Heart left ventricle (tissue), 16 donors: ENCODE data around the gene FGD4. TPM values are rescaled to one million over a fixed set of nuclear protein-coding genes. Genes with fewer than 3 reads are reported as not detected.

Source experiments
- ATAC-seq, 4 donors: fragments of 200-7000 bp; cut with Tn5 transposase; one replicate each; pipeline ENCODE4 v1.9.1; 2020 to 2022; ENCODE audit warnings: moderate library complexity in 4 of 4, mild to moderate bottlenecking in 3 of 4, moderate number of reproducible peaks in 1 of 4
- DNase-seq, 5 donors: peaks; one replicate each; pipeline ENCODE4 v3.0.0-alpha.2; 2020
- H3K27ac ChIP-seq, 12 donors: fragments of 200-600 bp; sonication (generic) in 4 of 12; one replicate each; pipeline versions ENCODE4 v1.5.0 to v1.8.0; 2016 to 2022; ENCODE audit warnings: mild to moderate bottlenecking in 2 of 12
- H3K27me3 ChIP-seq, 9 donors: fragments of 200-600 bp; sonication (generic) in 2 of 9; one replicate each; pipeline versions ENCODE4 v1.5.1 to v1.8.0; 2016 to 2022; ENCODE audit warnings: mild to moderate bottlenecking in 3 of 9
- H3K36me3 ChIP-seq, 9 donors: fragments of 200-600 bp; sonication (generic) in 2 of 9; one replicate each; pipeline versions ENCODE4 v1.5.0 to v1.8.0; 2018 to 2022; ENCODE audit warnings: mild to moderate bottlenecking in 2 of 9
- H3K4me1 ChIP-seq, 12 donors: fragments of 200-600 bp; sonication (generic) in 4 of 12; one replicate each; pipeline versions ENCODE4 v1.5.0 to v1.8.0; 2016 to 2022; ENCODE audit warnings: mild to moderate bottlenecking in 3 of 12
- H3K4me3 ChIP-seq, 12 donors: fragments of 200-600 bp; sonication (generic) in 4 of 12; one replicate each; pipeline versions ENCODE4 v1.5.0 to v1.8.0; 2017 to 2022; ENCODE audit warnings: mild to moderate bottlenecking in 9 of 12, moderate library complexity in 4 of 12
- H3K9me3 ChIP-seq, 12 donors: fragments of 200-600 bp; sonication (generic) in 4 of 12; one replicate each; pipeline versions ENCODE4 v1.5.0 to v1.8.0; 2016 to 2022; ENCODE audit warnings: mild to moderate bottlenecking in 1 of 12
- POLR2A ChIP-seq, 2 donors: fragments of 450-650 bp; IDR thresholded peaks; one replicate each; pipeline ENCODE4 v1.6.1; 2017; ENCODE audit warnings: antibody characterized with exemption in 2 of 2, mild to moderate bottlenecking in 2 of 2, moderate library complexity in 2 of 2
- WGBS, 4 donors: extraction: QIAGEN DNeasy Blood & Tissue Kit in 2 of 4; methylation state at CpG; one replicate each; pipeline versions ENCODE4 v1.1.5 to v1.1.7; 2013 to 2018; 5-methylcytosine and 5-hydroxymethylcytosine counted together
- intact Hi-C, 10 donors: fragments of 100-400 bp; cut with DNase I; formaldehyde crosslinking; loops; one replicate each; pipeline versions ENCODE4 v1.11.1 to v1.14.2; 2022
- polyA plus RNA-seq, 2 donors: library from polyadenylated mRNA; stranded (reverse); fragments of 200-250 nt; gene quantifications; one replicate each; pipeline ENCODE4 v1.2.3, GENCODE V29; 2013
- total RNA-seq, 9 donors: library from RNA; depleted of rRNA in 2 of 9; stranded (reverse); fragments of >200 nt in 2 of 9; fragmentation: NEBNext Ultra II Directional in 3 of 9; extraction: Animal tissue kit (Norgen Biotek cat#: 25700) in 3 of 9; gene quantifications; one replicate each; pipeline versions ENCODE4 v1.1.0 to v1.2.4, GENCODE V29; 2016 to 2023
- TF ChIP-seq, protein P1 (sequence below), 12 donors: fragments of 200-600 bp; sonication (generic) in 4 of 12; IDR thresholded peaks; one replicate each; pipeline versions ENCODE4 v1.5.0 to v1.8.0; 2018 to 2022; ENCODE audit warnings: antibody characterized with exemption in 12 of 12, mild to moderate bottlenecking in 5 of 12
- donor health status: ischemic (EF 13 %, LVEDD 7.1; RV severe dilation, severe dysfunction).
- donor health status: healthy with polysubstance abuse.
- donor health status: DM: no; HTN: yes; CAD: no.
- donor health status: DM: no; HTN: no; CAD: no.
- donor health status: ischemic (EF 25% LVEDD 6.9; RV normal size, moderate dysfunction).
- donor health status: ischemic (EF 25% LVEDD 5.7; RV mildly dilated, moderate dysfunction).
- donor health status: healthy.
- donor health status: DM: yes; HTN: yes; CAD: no.
- donor health status: ischemic (EF 35%, LVEDD 5.7; RV mildly dilated, moderate dysfunction).
- donor health status: nonischemic (EF 11% LVEDD 7.7; RV severe dilation, severe dysfunction).
- donor health status: DM: yes; HTN: yes; CAD: no.
- donor health status: PGD.
- donor health status: ischemic (EF 29% LVEDD 5.4; RV normal size, mild dysfunction).
- donor health status: nonischemic (EF 23%, LVEDD 6.1; RV moderate dilation, normal function).

The FGD4 gene
- total and polyA plus RNA-seq, 11 donors: 4.5 to 36.8 (median 28.2) TPM

DNA sequence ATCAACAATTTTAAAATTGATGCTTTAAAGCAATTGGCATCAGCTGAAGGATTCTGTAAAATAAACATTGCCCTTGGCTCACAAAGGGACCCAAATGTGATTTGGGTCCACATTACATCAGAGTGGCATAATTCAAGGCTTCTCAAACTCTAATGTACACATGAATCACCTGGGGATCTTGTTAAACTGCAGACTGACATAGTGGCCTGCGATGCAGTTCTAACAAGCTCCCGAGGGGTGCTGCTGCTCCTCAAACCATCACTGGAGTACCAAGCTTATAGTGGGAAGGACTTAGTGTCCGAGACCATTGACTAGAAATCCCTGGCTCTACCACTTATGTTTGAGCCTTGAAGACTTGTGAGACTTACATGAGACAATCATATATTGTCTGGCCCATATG lies 247.9 kb downstream of the FGD4 start:
- no peak for TF ChIP-seq POLR2A (IDR thresholded peaks at IDR 0.05)
- Histone ChIP-seq H3K27me3 (no peaks in the 10 kb centered on the region), H3K4me3 (no peak overlapping the region), H3K4me1 (peaks cover 0 to 13% (median 0%) of the 10 kb centered on the region in 12 donors), H3K27ac (no peak overlapping the region), H3K9me3 (no peaks in the 10 kb centered on the region), H3K36me3 (peaks cover 0 to 41% (median 32%) of the 10 kb centered on the region in 9 donors)
- WGBS, 4 donors: 60 to 83% (median 81%) methylated on average over 3 of the region's 3 CpGs
- DNase-seq: no peak
- no peak for ATAC-seq
- intact Hi-C loops: loop anchor here in 1 of 10 donors (10.0 kb wide), 1 partner anchor 62 kb away; no protein-coding TSS in a partner anchor

DNA sequence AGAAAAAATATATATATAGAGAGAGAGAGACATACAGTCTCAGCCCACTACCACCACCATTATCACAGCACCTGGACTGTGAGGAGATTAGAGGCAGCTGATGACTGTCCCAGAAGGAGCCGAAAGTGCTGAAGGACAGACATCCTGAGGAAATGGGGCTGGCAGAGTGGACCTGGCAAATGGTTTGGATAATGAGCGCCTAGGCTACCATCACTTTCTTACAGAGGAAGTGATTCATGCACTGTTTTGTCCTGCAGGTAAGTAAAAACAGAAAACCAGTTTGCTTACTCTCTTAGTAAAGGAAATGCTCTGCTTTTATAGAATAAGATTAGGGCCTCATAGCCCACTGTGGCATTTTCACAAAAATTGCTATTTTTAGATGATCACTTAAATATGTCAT lies 251.2 kb downstream of the FGD4 start:
- TF ChIP-seq, protein P1, sequence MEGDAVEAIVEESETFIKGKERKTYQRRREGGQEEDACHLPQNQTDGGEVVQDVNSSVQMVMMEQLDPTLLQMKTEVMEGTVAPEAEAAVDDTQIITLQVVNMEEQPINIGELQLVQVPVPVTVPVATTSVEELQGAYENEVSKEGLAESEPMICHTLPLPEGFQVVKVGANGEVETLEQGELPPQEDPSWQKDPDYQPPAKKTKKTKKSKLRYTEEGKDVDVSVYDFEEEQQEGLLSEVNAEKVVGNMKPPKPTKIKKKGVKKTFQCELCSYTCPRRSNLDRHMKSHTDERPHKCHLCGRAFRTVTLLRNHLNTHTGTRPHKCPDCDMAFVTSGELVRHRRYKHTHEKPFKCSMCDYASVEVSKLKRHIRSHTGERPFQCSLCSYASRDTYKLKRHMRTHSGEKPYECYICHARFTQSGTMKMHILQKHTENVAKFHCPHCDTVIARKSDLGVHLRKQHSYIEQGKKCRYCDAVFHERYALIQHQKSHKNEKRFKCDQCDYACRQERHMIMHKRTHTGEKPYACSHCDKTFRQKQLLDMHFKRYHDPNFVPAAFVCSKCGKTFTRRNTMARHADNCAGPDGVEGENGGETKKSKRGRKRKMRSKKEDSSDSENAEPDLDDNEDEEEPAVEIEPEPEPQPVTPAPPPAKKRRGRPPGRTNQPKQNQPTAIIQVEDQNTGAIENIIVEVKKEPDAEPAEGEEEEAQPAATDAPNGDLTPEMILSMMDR (IDR thresholded peaks at IDR 0.05): no peak
- TF ChIP-seq POLR2A (IDR thresholded peaks at IDR 0.05): no peak
- Histone ChIP-seq H3K9me3 (no peaks in the 10 kb centered on the region), H3K4me1 (peaks cover 0 to 13% (median 0%) of the 10 kb centered on the region in 12 donors), H3K27me3 (no peaks in the 10 kb centered on the region), H3K36me3 (peaks cover 0 to 10% (median 7%) of the 10 kb centered on the region in 9 donors), H3K4me3 (no peak overlapping the region), H3K27ac (no peak overlapping the region)
- DNase-seq (no peak), ATAC-seq (no peak)
- intact Hi-C loops: loop anchor here in 1 of 10 donors (10.0 kb wide), 1 partner anchor 116 kb away; no protein-coding TSS in a partner anchor
- WGBS, 4 donors: 30 to 50% (median 43%) methylated on average over 2 of the region's 2 CpGs

DNA sequence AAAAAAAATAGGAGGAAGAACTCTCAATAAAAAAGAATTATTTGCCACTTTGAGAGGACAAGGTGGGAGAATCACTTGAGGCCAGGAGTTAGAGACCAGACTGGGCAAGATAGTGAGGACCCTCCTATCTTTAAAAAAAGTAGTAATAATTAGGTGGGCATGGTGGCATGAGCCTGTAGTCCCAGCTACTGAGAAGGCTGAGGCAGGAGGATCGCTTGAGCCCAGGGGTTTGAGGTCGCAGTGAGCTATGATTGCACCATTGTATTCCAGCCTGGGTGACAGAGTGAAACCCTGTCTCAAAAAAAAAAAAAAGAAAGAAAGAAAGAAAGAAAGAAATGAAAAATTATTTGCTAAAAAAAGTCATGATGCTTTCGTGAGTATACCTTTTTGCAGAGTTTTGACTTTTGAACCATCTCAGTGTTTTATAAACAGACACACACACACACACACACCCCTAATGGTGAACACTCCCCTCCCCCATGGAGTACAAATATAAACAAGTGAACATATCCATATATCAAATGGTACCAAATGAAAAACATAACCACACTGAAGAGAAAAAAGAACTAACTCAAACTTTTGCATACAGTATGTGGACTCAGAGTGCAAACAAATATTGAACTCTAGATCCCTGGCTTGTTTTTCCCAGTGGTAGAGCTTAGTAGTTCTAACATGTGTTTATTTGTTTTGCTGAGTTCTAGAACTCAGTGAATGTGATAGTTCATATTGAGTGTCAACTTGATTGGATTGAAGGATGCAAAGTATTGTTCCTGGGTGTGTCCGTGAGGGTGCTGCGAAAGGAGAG lies 252.0 kb downstream of the FGD4 start:
- ATAC-seq (no peak), DNase-seq (no peak)
- WGBS, 4 donors: 92 to 96% (median 94%) methylated on average over 5 of the region's 5 CpGs
- Histone ChIP-seq H3K4me3 (no peak overlapping the region), H3K4me1 (peaks cover 0 to 13% (median 0%) of the 10 kb centered on the region in 12 donors), H3K27me3 (no peaks in the 10 kb centered on the region), H3K27ac (no peak overlapping the region), H3K36me3 (peaks cover 0 to 3% (median under 1%) of the 10 kb centered on the region in 9 donors), H3K9me3 (no peaks in the 10 kb centered on the region)
- intact Hi-C loops: loop anchor here in 1 of 10 donors (10.0 kb wide), 1 partner anchor 117 kb away; no protein-coding TSS in a partner anchor
- no peak for TF ChIP-seq POLR2A (IDR thresholded peaks at IDR 0.05)

DNA sequence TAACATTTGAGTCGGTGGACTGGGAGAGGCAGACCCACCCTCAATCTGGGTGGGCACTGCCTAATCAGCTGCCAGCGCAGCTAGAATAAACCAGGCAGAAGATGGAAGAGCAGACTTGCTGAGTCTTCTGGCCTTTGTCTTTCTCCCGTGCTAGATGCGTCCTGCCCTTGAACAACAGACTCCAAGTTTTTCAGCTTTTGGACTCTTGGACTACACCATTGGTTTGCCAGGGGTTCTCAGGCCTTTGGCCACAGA lies 252.5 kb downstream of the FGD4 start:
- Histone ChIP-seq H3K4me1 (peaks cover 0 to 13% (median 0%) of the 10 kb centered on the region in 12 donors), H3K9me3 (no peaks in the 10 kb centered on the region), H3K36me3 (no peaks in the 10 kb centered on the region), H3K27ac (no peak overlapping the region), H3K27me3 (no peaks in the 10 kb centered on the region), H3K4me3 (no peak overlapping the region)
- 93 to 100% (median 96%) methylated on average over 4 of the region's 4 CpGs for WGBS, 4 donors
- intact Hi-C loops: loop anchor here in 1 of 10 donors (10.0 kb wide), 1 partner anchor 117 kb away; no protein-coding TSS in a partner anchor
- TF ChIP-seq, protein P1 (IDR thresholded peaks at IDR 0.05): no peak
- no peak for TF ChIP-seq POLR2A (IDR thresholded peaks at IDR 0.05)
- no peak for DNase-seq
- ATAC-seq: no peak

DNA sequence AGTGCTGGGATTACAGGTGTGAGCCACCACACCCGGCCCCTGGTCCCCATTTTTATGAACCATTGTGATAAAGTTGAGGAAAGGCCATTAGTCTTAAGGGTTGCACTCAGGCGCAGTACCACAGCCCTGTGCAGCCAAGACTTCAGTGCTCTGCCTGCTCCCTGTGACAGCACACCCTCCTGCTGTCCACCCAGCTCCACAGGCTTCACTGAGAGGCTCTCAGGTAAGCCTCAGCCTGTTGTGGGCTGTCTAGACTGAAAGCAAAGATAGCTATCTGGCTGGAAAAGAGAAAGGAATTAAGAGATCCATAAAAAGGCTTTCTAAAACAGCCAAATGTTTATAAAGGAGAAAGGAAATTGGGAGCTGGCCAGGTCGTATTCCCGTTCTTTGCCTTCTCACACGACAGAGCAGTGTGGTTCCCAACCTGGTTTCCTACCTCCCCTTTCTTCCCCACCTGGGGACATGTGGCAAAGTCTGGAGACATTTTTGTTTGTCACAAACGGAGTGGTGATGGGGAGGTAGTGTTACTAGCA lies 260.6 kb downstream of the FGD4 start:
- peak overlapping the region in 10 of 12 donors; percentile 4 to 69 (median 48) for H3K27ac ChIP-seq
- 58 to 77% (median 69%) methylated on average over 6 of the region's 6 CpGs for WGBS, 4 donors
- ATAC-seq: no peak
- intact Hi-C loops: loop anchor here in 9 of 10 donors (2.0 to 10.0 kb wide), 6 partner anchors 125 to 298 kb away; no protein-coding TSS in a partner anchor
- no peak overlapping the region for H3K4me3 ChIP-seq
- peaks cover 0 to 17% (median 7%) of the 10 kb centered on the region in 12 donors for H3K4me1 ChIP-seq
- no peaks in the 10 kb centered on the region for H3K36me3 ChIP-seq
- H3K9me3 ChIP-seq: no peaks in the 10 kb centered on the region
- no peak for DNase-seq
- TF ChIP-seq, protein P1 (IDR thresholded peaks at IDR 0.05): no peak
- TF ChIP-seq POLR2A (IDR thresholded peaks at IDR 0.05): no peak
- H3K27me3 ChIP-seq: no peaks in the 10 kb centered on the region
